ENCODE results near the gene LAPTM4A.

DNA sequence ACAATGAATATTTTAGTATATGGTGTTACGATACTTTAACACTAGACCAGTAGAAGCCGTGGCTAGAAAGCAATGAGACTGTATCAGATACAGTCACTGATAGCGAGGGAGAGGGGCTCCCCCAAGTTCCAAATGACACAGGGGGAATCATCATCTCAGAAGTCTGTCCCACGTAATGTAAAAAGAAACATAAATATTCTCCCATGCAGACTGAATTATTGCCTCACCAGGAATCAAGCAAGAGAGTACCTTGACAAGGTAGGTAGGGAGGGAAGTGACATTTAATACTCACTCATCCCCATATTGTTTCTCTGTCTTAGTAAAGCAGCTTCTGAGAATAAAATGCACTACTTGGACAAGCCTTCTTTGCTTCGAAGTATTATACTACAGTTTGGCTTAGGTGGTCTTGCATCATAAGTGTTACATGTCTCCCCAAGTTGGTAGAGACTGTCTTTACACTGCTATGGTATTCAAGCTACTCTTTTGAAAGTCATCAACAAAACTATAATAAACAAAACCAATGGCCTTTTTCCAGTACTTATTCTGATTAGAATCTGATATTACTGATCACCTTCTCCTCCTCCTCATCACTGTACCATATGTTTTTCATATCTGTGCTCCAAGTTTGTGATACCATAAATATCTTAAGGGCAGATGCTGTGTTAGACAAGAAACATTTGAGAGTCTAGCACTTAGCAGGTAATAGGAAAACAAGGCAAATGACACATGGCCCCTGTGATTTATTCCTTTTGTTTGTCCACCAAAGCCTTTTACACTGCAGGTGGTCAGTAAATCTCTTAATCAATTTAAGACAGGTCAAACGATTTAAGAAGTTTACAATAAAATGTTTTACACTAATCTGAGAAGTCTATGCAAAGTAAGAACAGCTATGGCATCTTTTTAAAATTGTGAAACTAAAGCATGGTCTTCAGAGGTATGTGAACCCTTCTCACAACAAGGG is 2.7 kb downstream of the LAPTM4A start:
- TF ChIP-seq, protein P1, sequence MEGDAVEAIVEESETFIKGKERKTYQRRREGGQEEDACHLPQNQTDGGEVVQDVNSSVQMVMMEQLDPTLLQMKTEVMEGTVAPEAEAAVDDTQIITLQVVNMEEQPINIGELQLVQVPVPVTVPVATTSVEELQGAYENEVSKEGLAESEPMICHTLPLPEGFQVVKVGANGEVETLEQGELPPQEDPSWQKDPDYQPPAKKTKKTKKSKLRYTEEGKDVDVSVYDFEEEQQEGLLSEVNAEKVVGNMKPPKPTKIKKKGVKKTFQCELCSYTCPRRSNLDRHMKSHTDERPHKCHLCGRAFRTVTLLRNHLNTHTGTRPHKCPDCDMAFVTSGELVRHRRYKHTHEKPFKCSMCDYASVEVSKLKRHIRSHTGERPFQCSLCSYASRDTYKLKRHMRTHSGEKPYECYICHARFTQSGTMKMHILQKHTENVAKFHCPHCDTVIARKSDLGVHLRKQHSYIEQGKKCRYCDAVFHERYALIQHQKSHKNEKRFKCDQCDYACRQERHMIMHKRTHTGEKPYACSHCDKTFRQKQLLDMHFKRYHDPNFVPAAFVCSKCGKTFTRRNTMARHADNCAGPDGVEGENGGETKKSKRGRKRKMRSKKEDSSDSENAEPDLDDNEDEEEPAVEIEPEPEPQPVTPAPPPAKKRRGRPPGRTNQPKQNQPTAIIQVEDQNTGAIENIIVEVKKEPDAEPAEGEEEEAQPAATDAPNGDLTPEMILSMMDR (IDR thresholded peaks at IDR 0.05 in 8 of 11, conservative IDR thresholded peaks at IDR 0.05 in 3 of 11): no peak
- TF ChIP-seq POLR2AphosphoS5 (IDR thresholded peaks at IDR 0.05): no peak

Data from spleen (tissue), 7 donors.